Prostate gland (tissue), 2 donors: ENCODE data around the gene OSER1. TPM values are rescaled to one million over a fixed set of nuclear protein-coding genes. Genes with fewer than 3 reads are reported as not detected.

Experiments used
- DNase-seq: peaks from one replicate; pipeline ENCODE4 v3.0.0-alpha.2; 2019; ENCODE audit warnings: low spot score
- H3K27ac ChIP-seq, 2 donors: fragments of 200-600 bp; sonication (generic); 2 replicates each; pipeline ENCODE4 v1.5.1; 2017 to 2019
- H3K27me3 ChIP-seq: fragments of 200-600 bp; sonication (generic); replicated peaks from 2 replicates; pipeline ENCODE4 v1.5.1; 2019; ENCODE audit not compliant: insufficient read depth
- H3K36me3 ChIP-seq, 2 donors: fragments of 200-600 bp; sonication (generic); 1 replicate in 1 of 2; 2 replicates in 1 of 2; pipeline versions ENCODE4 v1.5.1 to v1.8.1; 2017 to 2019
- H3K4me1 ChIP-seq: fragments of 200-600 bp; sonication (generic); replicated peaks from 2 replicates; pipeline ENCODE4 v1.5.1; 2019
- H3K4me3 ChIP-seq, 2 donors: fragments of 200-600 bp; sonication (generic); 2 replicates each; pipeline ENCODE4 v1.5.1; 2017 to 2019
- H3K9me3 ChIP-seq: fragments of 200-600 bp; sonication (generic); 2 replicates; pipeline ENCODE4 v1.5.1; 2017
- POLR2A ChIP-seq: fragments of 450-650 bp; IDR thresholded peaks from one replicate; pipeline ENCODE4 v1.6.1; 2016; ENCODE audit warnings: antibody characterized with exemption, mild to moderate bottlenecking
- POLR2AphosphoS5 ChIP-seq: sonication (generic); formaldehyde crosslinking; IDR thresholded peaks from one replicate; pipeline ENCODE4 v1.6.1; 2017; ENCODE audit warnings: antibody characterized with exemption
- WGBS: methylation state at CpG from one replicate; pipeline ENCODE4 v1.1.5; 2018; 5-methylcytosine and 5-hydroxymethylcytosine counted together
- intact Hi-C: fragments of 100-400 bp; cut with DNase I; formaldehyde crosslinking; loops from one replicate; pipeline ENCODE4 v1.14.2; 2022
- total RNA-seq, 2 donors: library from RNA; depleted of rRNA; stranded (reverse); fragments of >200 nt; gene quantifications; one replicate each; pipeline ENCODE4 v1.1.0, GENCODE V29; 2016
- TF ChIP-seq, protein P1 (sequence below), 4 experiments: fragments of 200-600 bp in 2 of 4; fragments of 450-650 bp in 2 of 4; sonication (generic) in 2 of 4; IDR thresholded peaks; 1 replicate in 3 of 4; 2 replicates in 1 of 4; pipeline ENCODE4 v1.5.1; 2016 to 2019; ENCODE audit warnings: antibody characterized with exemption in 4 of 4, mild to moderate bottlenecking in 2 of 4, moderate library complexity in 2 of 4

The OSER1 gene
- total RNA-seq, 2 donors from 2014 or later, result 31.6 to 42.7 TPM

GRCh38 chr20:44228465-44229258 lies 18.1 kb upstream of the OSER1 start:
- DNase-seq, result no peak
- H3K9me3 ChIP-seq, result no peaks in the 10 kb centered on the region
- 43% methylated on average over 17 of the region's 17 CpGs for WGBS
- H3K27ac ChIP-seq, result no peak overlapping the region
- H3K36me3 ChIP-seq, result no peaks in the 10 kb centered on the region
- no peak overlapping the region for H3K4me3 ChIP-seq
- H3K27me3 ChIP-seq, result no peaks in the 10 kb centered on the region
- intact Hi-C loops, result no loop called here
- TF ChIP-seq, protein P1, sequence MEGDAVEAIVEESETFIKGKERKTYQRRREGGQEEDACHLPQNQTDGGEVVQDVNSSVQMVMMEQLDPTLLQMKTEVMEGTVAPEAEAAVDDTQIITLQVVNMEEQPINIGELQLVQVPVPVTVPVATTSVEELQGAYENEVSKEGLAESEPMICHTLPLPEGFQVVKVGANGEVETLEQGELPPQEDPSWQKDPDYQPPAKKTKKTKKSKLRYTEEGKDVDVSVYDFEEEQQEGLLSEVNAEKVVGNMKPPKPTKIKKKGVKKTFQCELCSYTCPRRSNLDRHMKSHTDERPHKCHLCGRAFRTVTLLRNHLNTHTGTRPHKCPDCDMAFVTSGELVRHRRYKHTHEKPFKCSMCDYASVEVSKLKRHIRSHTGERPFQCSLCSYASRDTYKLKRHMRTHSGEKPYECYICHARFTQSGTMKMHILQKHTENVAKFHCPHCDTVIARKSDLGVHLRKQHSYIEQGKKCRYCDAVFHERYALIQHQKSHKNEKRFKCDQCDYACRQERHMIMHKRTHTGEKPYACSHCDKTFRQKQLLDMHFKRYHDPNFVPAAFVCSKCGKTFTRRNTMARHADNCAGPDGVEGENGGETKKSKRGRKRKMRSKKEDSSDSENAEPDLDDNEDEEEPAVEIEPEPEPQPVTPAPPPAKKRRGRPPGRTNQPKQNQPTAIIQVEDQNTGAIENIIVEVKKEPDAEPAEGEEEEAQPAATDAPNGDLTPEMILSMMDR (IDR thresholded peaks at IDR 0.05), result no peak
- no peaks in the 10 kb centered on the region for H3K4me1 ChIP-seq

GRCh38 chr20:44224637-44225036 lies 14.1 kb upstream of the OSER1 start:
- WGBS, result 93% methylated on average over 5 of the region's 5 CpGs

DNA sequence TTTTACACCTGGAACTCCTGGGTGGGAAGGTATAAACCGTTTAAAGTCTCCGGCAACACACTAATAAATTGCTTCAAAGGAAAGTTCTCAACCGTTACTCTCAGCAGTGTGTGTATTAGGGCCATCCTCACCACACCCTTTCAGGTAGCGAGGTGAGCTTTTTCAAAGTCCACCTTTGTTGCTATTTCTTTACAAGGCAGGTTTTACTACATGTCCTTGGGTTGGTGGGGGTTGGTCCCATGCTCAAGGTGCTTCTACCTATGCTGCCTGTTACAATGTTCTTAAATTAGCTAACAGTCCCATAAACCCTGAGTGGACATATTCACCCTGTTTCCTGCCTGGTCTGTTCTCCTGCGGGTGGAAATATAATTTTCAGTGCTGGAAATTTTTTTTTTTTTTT lies 13.2 kb upstream of the OSER1 start:
- no peak for DNase-seq
- no peak overlapping the region for H3K4me3 ChIP-seq
- no peak overlapping the region for H3K27ac ChIP-seq
- TF ChIP-seq, protein P1 (IDR thresholded peaks at IDR 0.05), result no peak
- no peak for TF ChIP-seq POLR2A
- TF ChIP-seq POLR2AphosphoS5, result no peak
- intact Hi-C loops, result no loop called here
- H3K9me3 ChIP-seq, result no peaks in the 10 kb centered on the region
- no peaks in the 10 kb centered on the region for H3K27me3 ChIP-seq
- H3K36me3 ChIP-seq, result no peaks in the 10 kb centered on the region
- 46% methylated on average over 5 of the region's 5 CpGs for WGBS
- H3K4me1 ChIP-seq, result no peaks in the 10 kb centered on the region

More at GRCh38 chr20:44224637-44225036, 14.1 kb upstream of the OSER1 start:
- Histone ChIP-seq H3K9me3 (no peaks in the 10 kb centered on the region), H3K27me3 (no peaks in the 10 kb centered on the region), H3K4me1 (no peaks in the 10 kb centered on the region), H3K36me3 (no peaks in the 10 kb centered on the region), H3K4me3 (no peak overlapping the region), H3K27ac (no peak overlapping the region)
- DNase-seq, result no peak
- intact Hi-C loops, result no loop called here
- TF ChIP-seq POLR2A, result no peak

- 64% methylated on average over 7 of the region's 7 CpGs for WGBS
- DNase-seq, result no peak
- Histone ChIP-seq H3K27me3 (no peaks in the 10 kb centered on the region), H3K27ac (no peak overlapping the region), H3K9me3 (no peaks in the 10 kb centered on the region), H3K36me3 (no peaks in the 10 kb centered on the region), H3K4me1 (no peaks in the 10 kb centered on the region), H3K4me3 (no peak overlapping the region)
- TF ChIP-seq, protein P1 (IDR thresholded peaks at IDR 0.05), result no peak
- TF ChIP-seq POLR2A (no peak), POLR2AphosphoS5 (no peak)
- intact Hi-C loops, result no loop called here
Observed at GRCh38 chr20:44222633-44223368, 12.2 kb upstream of the OSER1 start.

- DNase-seq, result no peak
- intact Hi-C loops, result no loop called here
- TF ChIP-seq POLR2AphosphoS5 (no peak), POLR2A (no peak)
- TF ChIP-seq, protein P1 (IDR thresholded peaks at IDR 0.05), result no peak
- Histone ChIP-seq H3K4me3 (no peak overlapping the region), H3K27me3 (no peaks in the 10 kb centered on the region), H3K9me3 (no peaks in the 10 kb centered on the region), H3K4me1 (no peaks in the 10 kb centered on the region), H3K36me3 (no peaks in the 10 kb centered on the region), H3K27ac (no peak overlapping the region)
- 94% methylated on average over 5 of the region's 5 CpGs for WGBS
Observed at GRCh38 chr20:44222027-44222426, 11.5 kb upstream of the OSER1 start.
